Duodenal mucosa (tissue), 2 donors: ENCODE data around the gene TMEM164.

Experiments
- H3K27ac ChIP-seq: one replicate; pipeline ENCODE4 v1.7.0; 2013; ENCODE audit warnings: low read depth, low read length
- H3K27me3 ChIP-seq, 2 donors: one replicate each; pipeline ENCODE4 v1.7.0; 2013; ENCODE audit warnings: low read length in 2 of 2, control low read depth in 1 of 2; ENCODE audit not compliant: insufficient read depth in 2 of 2, control insufficient read depth in 1 of 2
- H3K36me3 ChIP-seq, 2 donors: one replicate each; pipeline ENCODE4 v1.7.0; 2013; ENCODE audit warnings: low read length in 2 of 2, control low read depth in 1 of 2; ENCODE audit not compliant: insufficient read depth in 2 of 2, control insufficient read depth in 1 of 2
- H3K4me1 ChIP-seq, 2 donors: one replicate each; pipeline ENCODE4 v1.7.0; 2013; ENCODE audit warnings: low read length in 2 of 2, control low read depth in 1 of 2; ENCODE audit not compliant: insufficient read depth in 2 of 2, control insufficient read depth in 1 of 2
- H3K4me3 ChIP-seq, 2 donors: one replicate each; pipeline ENCODE4 v1.7.0; 2013; ENCODE audit warnings: low read length in 2 of 2, low read depth in 1 of 2
- H3K9ac ChIP-seq, 2 donors: one replicate each; pipeline ENCODE4 v1.7.0; 2013; ENCODE audit warnings: low read length in 2 of 2, low read depth in 1 of 2
- H3K9me3 ChIP-seq, 2 donors: one replicate each; pipeline ENCODE4 v1.7.0; 2013; ENCODE audit warnings: low read length in 2 of 2, control low read depth in 1 of 2; ENCODE audit not compliant: control insufficient read depth in 1 of 2

Gene TMEM164

DNA sequence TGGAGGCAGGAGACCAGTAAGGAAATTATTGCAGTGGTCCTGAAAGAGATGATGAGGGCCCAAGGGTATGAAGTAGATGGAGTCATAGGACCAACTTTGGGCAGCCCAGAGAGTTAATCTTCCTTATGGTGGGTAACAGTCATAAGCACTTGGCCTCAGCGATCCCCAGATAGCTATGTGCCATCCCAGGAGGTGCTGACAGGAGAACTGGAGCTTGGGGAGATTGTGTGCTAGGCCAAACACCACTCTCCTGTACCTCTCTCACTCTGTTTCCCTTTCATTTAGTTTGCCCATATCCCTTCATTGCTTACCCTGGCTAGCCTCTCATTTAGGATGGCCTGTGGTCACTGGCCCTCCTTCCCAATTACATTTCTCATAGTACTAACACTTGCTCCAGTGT is 60.0 kb downstream of the TMEM164 start:
- no peak overlapping the region for H3K27ac ChIP-seq
- no peaks in the 10 kb centered on the region for H3K27me3 ChIP-seq

DNA sequence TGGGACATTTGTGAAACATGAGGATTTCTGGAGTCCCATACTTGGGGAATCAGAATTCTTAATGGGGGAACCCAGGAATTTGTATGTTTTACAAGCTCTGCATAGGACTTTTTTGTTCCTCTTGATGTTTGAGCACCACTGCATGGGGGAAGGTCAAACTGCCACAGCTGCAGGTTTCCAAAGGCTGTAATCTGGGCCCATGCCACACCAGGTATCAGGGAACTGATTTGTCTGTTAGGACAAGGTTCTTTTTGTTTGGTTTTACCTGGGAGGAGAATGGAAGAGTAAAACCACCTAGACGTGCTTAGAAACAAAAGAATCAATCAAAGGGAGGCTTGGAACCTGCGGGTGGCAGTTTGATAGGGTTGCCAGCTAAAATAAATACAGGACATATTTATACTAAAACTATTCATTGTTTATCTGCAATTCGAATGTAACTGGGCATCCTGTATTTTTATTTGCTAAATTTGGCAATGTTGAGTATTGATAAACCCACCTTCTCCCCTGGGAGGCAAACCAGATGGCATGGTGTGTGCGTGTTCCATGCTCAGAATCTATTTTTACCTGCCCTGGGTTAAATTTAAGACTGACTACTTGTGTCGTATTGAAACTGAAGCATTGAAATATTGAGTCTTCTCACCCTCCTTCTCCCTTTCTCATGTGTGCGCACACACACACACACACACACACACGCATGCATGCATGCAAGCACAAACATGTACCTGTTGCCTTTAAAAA is 63.7 kb downstream of the TMEM164 start:
- no peaks in the 10 kb centered on the region for H3K4me1 ChIP-seq
- no peaks in the 10 kb centered on the region for H3K27me3 ChIP-seq
- no peak overlapping the region for H3K27ac ChIP-seq
- H3K9ac ChIP-seq, result no peak overlapping the region
- H3K9me3 ChIP-seq, result no peaks in the 10 kb centered on the region
- peaks cover 0 to 12% of the 10 kb centered on the region in 2 donors for H3K36me3 ChIP-seq
- no peak overlapping the region for H3K4me3 ChIP-seq

More for the DNA sequence above, 60.0 kb downstream of the TMEM164 start:
- H3K9me3 ChIP-seq, result no peaks in the 10 kb centered on the region
- H3K36me3 ChIP-seq, result peaks cover 0 to 7% of the 10 kb centered on the region in 2 donors
- no peaks in the 10 kb centered on the region for H3K4me1 ChIP-seq
- no peak overlapping the region for H3K9ac ChIP-seq
- H3K4me3 ChIP-seq, result no peak overlapping the region

DNA sequence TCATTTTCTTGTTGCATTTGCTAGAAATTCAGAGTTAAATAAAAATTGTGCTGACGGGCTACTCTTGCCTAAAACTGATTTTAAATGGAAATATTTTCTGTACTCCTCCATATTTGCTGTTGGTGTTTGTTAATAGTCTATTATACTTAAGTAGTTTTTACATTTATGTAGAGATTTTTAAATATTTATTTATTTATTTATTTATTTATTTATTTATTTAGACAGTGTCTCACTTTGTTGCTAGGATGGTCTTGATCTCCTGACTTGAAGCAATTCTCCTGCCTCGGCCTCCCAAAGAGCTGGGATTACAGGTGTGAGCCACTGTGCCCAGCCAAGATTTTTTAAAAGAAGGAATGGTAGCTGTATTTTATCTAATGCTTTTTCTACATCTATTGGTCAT is 68.1 kb downstream of the TMEM164 start:
- Histone ChIP-seq H3K27me3 (no peaks in the 10 kb centered on the region), H3K36me3 (peaks cover 0 to 12% of the 10 kb centered on the region in 2 donors), H3K9me3 (no peaks in the 10 kb centered on the region), H3K27ac (no peak overlapping the region), H3K4me3 (no peak overlapping the region), H3K9ac (no peak overlapping the region), H3K4me1 (no peaks in the 10 kb centered on the region)

DNA sequence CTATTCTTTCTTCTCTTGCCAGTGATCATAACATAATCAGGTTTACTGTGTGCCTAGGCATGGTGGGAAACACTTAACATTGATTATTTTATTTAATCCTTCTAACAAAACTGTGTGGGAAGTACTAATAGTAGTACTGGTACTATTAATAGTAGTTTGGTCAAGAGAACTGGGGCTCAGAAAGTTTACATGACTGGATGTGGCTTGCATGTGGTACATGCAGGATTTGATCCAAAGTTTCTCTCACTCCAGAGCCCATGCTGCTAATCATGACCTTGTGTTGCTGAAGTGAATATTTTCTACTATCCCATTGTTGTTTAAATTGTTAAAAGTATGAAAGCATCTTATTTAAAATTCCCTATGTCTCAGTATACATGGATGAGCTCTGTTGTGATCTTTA is 78.4 kb downstream of the TMEM164 start:
- Histone ChIP-seq H3K4me3 (no peak overlapping the region), H3K27me3 (no peaks in the 10 kb centered on the region), H3K36me3 (no peaks in the 10 kb centered on the region), H3K27ac (no peak overlapping the region), H3K9ac (no peak overlapping the region), H3K4me1 (peaks cover 0 to 3% of the 10 kb centered on the region in 2 donors), H3K9me3 (no peaks in the 10 kb centered on the region)

DNA sequence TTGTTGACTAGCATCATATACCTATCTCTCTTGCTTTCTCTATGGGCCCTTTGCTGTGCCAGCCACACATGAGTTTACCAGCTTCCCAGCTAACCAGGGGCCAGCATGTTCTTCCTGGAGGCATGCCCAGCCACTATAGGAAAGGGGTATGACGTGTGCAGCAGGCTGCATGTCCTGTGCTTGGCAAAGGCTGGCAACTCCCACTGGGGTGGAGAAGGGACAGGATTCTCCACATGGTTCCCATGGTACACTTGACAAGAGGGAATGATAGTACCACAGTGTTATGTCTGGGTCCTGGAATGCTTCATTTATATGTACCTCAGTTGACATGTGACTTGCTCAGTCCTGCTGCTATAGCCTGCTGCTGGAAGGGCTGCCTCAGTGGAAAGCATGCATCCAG is 78.8 kb downstream of the TMEM164 start:
- Histone ChIP-seq H3K27me3 (no peaks in the 10 kb centered on the region), H3K9ac (no peak overlapping the region), H3K36me3 (no peaks in the 10 kb centered on the region), H3K27ac (no peak overlapping the region), H3K4me3 (no peak overlapping the region), H3K9me3 (no peaks in the 10 kb centered on the region), H3K4me1 (peaks cover 0 to 3% of the 10 kb centered on the region in 2 donors)

DNA sequence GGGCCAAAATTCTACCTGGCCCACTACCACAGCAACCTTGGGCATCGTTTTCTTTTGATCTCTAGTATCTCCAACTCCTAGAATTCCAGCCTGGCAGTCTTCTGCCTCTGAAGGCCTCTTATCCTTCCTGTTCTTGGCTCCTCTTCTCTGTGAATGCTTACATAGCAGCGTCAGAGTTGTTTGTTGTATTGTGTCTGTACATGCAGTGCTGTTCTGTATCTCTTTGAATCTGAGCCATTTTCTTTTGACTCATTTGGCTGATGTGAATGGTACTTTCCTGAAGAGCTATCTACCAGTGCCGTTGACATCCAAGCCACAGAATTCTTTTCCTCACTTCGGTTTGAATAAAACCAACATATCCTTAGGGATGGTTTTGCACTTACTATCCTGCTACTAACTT is 79.2 kb downstream of the TMEM164 start:
- Histone ChIP-seq H3K27me3 (no peaks in the 10 kb centered on the region), H3K4me3 (no peak overlapping the region), H3K4me1 (peaks cover 0 to 3% of the 10 kb centered on the region in 2 donors), H3K9me3 (no peaks in the 10 kb centered on the region), H3K9ac (no peak overlapping the region), H3K36me3 (no peaks in the 10 kb centered on the region), H3K27ac (no peak overlapping the region)

DNA sequence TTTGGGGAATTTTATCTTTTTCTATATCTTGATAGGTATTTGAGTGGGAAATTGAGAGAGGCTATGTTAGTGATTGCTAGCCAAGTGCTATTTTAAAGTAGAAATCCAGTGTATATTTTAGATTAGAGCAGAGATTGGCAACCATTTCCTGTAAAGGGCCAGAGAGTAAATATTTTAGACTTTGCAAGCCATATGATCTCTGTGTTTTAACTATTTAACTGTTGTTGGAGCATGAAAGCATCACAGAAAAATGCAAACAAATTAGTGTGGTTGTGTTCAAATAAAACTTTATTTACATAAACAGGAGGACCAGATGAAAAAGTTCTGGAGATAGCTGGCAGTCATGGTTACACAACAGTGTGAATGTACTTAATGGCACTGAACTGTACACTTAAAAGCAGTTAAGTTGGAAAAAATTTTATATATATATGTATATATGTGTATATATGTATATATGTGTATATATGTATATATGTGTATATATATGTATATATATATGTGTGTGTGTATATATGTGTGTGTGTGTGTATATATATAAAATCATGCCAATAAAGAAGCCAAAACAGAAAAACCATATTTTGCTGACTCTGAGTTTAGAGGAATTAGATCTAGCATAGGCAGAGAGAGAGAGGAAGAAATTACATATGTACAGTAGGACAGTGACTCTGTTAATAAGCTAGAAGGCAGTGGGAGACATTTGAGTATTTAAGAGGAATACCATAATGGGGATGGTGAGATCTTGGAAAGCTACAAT is 83.4 kb downstream of the TMEM164 start:
- H3K27me3 ChIP-seq, result no peaks in the 10 kb centered on the region
- no peak overlapping the region for H3K27ac ChIP-seq
- no peaks in the 10 kb centered on the region for H3K9me3 ChIP-seq
- H3K4me3 ChIP-seq, result no peak overlapping the region
- H3K36me3 ChIP-seq, result no peaks in the 10 kb centered on the region
- H3K4me1 ChIP-seq, result peaks cover 7 to 11% of the 10 kb centered on the region in 2 donors
- no peak overlapping the region for H3K9ac ChIP-seq

DNA sequence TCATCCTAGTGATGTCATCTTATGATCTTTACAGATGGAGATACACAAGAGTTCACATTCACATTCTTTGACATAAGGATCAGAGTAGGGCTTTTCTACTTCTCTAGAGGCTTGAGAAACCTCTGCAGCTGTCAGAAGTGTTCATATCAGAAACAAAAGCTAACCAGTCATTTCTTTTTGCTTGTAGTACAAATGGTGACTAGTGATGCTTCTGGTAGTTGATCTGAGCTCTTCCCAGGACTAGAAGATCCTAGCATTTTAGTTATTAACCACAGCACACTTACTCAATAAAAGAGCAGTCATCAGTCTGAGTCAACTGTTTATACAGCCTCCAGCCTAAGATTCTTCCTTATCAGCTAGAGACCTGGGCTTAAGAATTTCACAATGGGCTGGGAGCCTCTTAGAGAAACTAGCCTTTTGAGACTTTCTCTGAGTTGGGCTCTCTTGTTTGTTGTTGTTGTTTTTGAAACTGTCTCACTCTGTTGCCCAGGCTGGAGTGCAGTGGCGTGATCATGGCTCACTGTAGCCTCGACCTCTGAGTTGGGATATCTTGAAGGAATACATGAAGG is 84.1 kb downstream of the TMEM164 start:
- H3K4me3 ChIP-seq, result no peak overlapping the region
- H3K27me3 ChIP-seq, result no peaks in the 10 kb centered on the region
- H3K9me3 ChIP-seq, result no peaks in the 10 kb centered on the region
- H3K27ac ChIP-seq, result no peak overlapping the region
- H3K9ac ChIP-seq, result no peak overlapping the region
- H3K36me3 ChIP-seq, result no peaks in the 10 kb centered on the region
- H3K4me1 ChIP-seq, result peaks cover 7 to 11% of the 10 kb centered on the region in 2 donors

DNA sequence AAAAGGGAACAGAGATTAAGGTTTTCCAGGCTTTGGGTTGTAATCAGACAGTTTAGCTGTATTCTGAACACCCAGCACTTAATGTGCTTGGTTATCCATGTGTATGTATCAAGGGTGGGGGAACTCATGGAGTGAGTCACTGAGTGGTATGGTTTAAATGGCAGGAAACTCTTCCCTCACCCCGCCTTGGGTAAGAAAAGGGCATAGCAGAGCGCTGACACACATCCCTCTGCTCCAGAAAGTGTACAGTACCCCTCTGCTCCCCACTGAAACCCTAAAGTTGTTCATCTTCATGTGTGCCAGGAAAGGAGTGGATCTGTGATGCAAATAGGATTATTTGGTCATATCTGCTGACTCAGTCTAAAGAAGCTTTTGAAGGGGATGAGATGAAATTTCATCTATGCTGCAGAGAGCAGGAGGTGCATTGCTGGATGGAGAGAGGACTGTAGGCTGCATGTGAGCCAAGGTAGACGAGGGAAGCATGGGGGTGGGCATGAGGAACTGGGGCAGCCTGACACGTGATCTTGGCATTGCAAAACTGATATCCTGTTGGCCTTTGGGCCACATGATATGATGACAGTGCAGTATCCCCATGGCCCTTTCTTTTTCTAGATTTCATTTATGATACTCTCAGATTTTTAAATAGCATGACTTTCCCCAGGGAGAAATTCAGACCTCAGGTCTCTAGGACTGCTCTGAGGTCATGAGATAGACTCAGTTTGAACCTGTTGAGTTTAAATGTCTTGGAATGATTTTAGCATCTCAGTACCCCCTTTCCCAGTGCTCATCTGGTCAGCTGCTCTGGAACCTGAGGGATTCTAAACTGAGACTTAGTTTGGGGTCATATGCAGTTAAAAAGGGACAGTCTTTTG is 84.8 kb downstream of the TMEM164 start:
- Histone ChIP-seq H3K9me3 (no peaks in the 10 kb centered on the region), H3K4me3 (no peak overlapping the region), H3K4me1 (peaks cover 7 to 11% of the 10 kb centered on the region in 2 donors), H3K9ac (no peak overlapping the region), H3K36me3 (no peaks in the 10 kb centered on the region), H3K27ac (no peak overlapping the region), H3K27me3 (no peaks in the 10 kb centered on the region)
